Keratinocyte (primary cell): ENCODE data around the gene FLVCR1. TPM values are rescaled to one million over a fixed set of nuclear protein-coding genes. Genes with fewer than 3 reads are reported as not detected.

Experiments used
- DNase-seq: peaks from one replicate; pipeline ENCODE4 v3.0.0-alpha.2; 2011; ENCODE audit warnings: low read depth, missing footprints, low spot score
- FAIRE-seq: peaks from 2 replicates; lab custom pipeline; 2011; peaks lifted over from hg19 to GRCh38; lab: Jason Lieb, UNC
- H2AFZ ChIP-seq: 2 replicates; pipeline ENCODE4 v1.6.0; 2012; ENCODE audit warnings: low read length, control low read depth, inconsistent platforms; ENCODE audit not compliant: control insufficient read depth
- H3K27ac ChIP-seq: 2 replicates; pipeline ENCODE4 v1.5.1; 2011; ENCODE audit warnings: low read length; ENCODE audit not compliant: control insufficient read depth, insufficient read depth
- H3K27me3 ChIP-seq: 3 replicates; pipeline ENCODE4 v1.6.0; 2011; ENCODE audit warnings: low read length; ENCODE audit not compliant: control insufficient read depth, insufficient read depth; ENCODE audit errors: extremely low read depth
- H3K36me3 ChIP-seq, 2 experiments: 2 replicates in 1 of 2; 3 replicates in 1 of 2; pipeline ENCODE4 v1.5.1; 2011; ENCODE audit warnings: low read length in 2 of 2, mild to moderate bottlenecking in 1 of 2; ENCODE audit not compliant: control insufficient read depth in 2 of 2, insufficient read depth in 2 of 2; ENCODE audit errors: extremely low read depth in 1 of 2
- H3K4me1 ChIP-seq: 3 replicates; pipeline ENCODE4 v1.5.1; 2011; ENCODE audit warnings: low read length; ENCODE audit not compliant: control insufficient read depth, insufficient read depth; ENCODE audit errors: extremely low read depth
- H3K4me2 ChIP-seq: 3 replicates; pipeline ENCODE4 v1.6.0; 2011; ENCODE audit warnings: low read depth, low read length; ENCODE audit not compliant: control insufficient read depth, insufficient read depth; ENCODE audit errors: extremely low read depth
- H3K4me3 ChIP-seq, 3 experiments: fragments of 200-600 bp in 1 of 3; sonication (generic) in 1 of 3; 2 replicates in 2 of 3; 3 replicates in 1 of 3; pipeline ENCODE4 v1.5.1; 2011 to 2016; ENCODE audit warnings: low read length in 3 of 3, mild to moderate bottlenecking in 3 of 3, control low read depth in 2 of 3, inconsistent platforms in 1 of 3, low read depth in 1 of 3, mixed read lengths in 1 of 3, mixed run types in 1 of 3, moderate library complexity in 1 of 3; ENCODE audit not compliant: control insufficient read depth in 2 of 3, insufficient read depth in 2 of 3; ENCODE audit errors: extremely low read depth in 1 of 3
- H3K79me2 ChIP-seq: 2 replicates; pipeline ENCODE4 v1.6.0; 2012; ENCODE audit warnings: low read length; ENCODE audit not compliant: control insufficient read depth, insufficient read depth
- H3K9ac ChIP-seq: 3 replicates; pipeline ENCODE4 v1.6.0; 2011; ENCODE audit warnings: low read length; ENCODE audit not compliant: control insufficient read depth, insufficient read depth; ENCODE audit errors: extremely low read depth
- H3K9me1 ChIP-seq: 3 replicates; pipeline ENCODE4 v1.6.0; 2011; ENCODE audit warnings: low read length; ENCODE audit not compliant: control insufficient read depth, insufficient read depth; ENCODE audit errors: extremely low read depth
- H3K9me3 ChIP-seq: 2 replicates; pipeline ENCODE4 v1.5.1; 2012; ENCODE audit warnings: low read depth, low read length; ENCODE audit not compliant: control insufficient read depth
- H4K20me1 ChIP-seq: 3 replicates; pipeline ENCODE4 v1.6.0; 2011; ENCODE audit warnings: low read length; ENCODE audit not compliant: control insufficient read depth, insufficient read depth; ENCODE audit errors: extremely low read depth
- CTCF ChIP-seq, 3 experiments: IDR thresholded peaks in 1 of 3; conservative IDR thresholded peaks in 1 of 3; optimal IDR thresholded peaks in 1 of 3; 2 replicates in 2 of 3; 3 replicates in 1 of 3; pipeline versions ENCODE3 to v1.5.1; 2011; ENCODE audit warnings: low read length in 3 of 3, mild to moderate bottlenecking in 3 of 3, moderate library complexity in 2 of 3, control low read depth in 1 of 3, inconsistent platforms in 1 of 3; ENCODE audit not compliant: insufficient read depth in 2 of 3; ENCODE audit errors: extremely low read depth in 1 of 3
- EZH2 ChIP-seq: IDR thresholded peaks from one replicate; pipeline ENCODE4 v1.6.1; 2012; ENCODE audit warnings: inconsistent platforms, mild to moderate bottlenecking, low read length, moderate library complexity
- dilution Hi-C: fragments of 300-500 bp; cut with MboI; formaldehyde crosslinking; loops from one replicate; pipeline ENCODE4 v1.7.0; 2020; ENCODE audit warnings: low sequenced_read_pairs; ENCODE audit not compliant: extremely low pct_ligation_motif_present
- polyA plus RNA-seq, 5 experiments: library from polyadenylated mRNA; depleted of rRNA in 3 of 5; stranded (reverse) in 3 of 5; stranded (forward) in 1 of 5; unstranded in 1 of 5; fragments of >200 nt; gene quantifications; 1 replicate in 1 of 5; 2 replicates in 3 of 5; 3 replicates in 1 of 5; pipeline versions ENCODE4 v1.2.1 to v1.2.3, GENCODE V29; 2011 to 2012; ENCODE audit warnings: missing spikeins in 2 of 5, low read depth in 1 of 5, low replicate concordance in 1 of 5

Gene FLVCR1
- polyA plus RNA-seq, 1 donor (not counting 4 experiments of a cell fraction or from before 2014, with no cell fraction given): 6.4 TPM

DNA sequence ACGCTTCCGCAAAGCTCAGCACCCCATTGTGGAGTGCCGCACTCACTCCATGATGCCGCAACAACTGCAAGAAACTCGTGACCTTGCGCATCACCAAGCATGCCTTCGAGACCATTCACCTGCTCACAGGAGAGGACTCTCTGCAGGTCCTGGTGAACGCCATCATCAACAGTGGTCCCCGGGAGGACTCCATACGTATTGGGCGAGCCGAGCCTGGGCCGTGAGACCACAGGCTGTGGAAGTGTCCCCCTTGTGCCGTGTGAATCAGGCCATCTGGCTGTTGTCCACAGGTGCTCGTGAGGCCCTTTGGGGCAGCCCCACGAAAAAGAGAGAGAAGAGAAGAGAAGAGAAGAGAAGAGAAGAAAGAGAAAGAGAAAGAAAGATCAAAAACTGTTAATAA lies 33.9 kb upstream of the FLVCR1 start:
- Histone ChIP-seq H3K27ac (no peak overlapping the region), H3K36me3 (no peaks in the 10 kb centered on the region), H3K4me1 (no peaks in the 10 kb centered on the region), H3K9me1 (no peaks in the 10 kb centered on the region), H3K4me2 (no peak overlapping the region), H4K20me1 (no peaks in the 10 kb centered on the region), H3K4me3 (no peak overlapping the region), H3K9ac (no peak overlapping the region), H2AFZ (no peak overlapping the region), H3K27me3 (no peaks in the 10 kb centered on the region), H3K9me3 (peaks cover 11% of the 10 kb centered on the region), H3K79me2 (no peaks in the 10 kb centered on the region)
- no peak for DNase-seq
- no peak for FAIRE-seq
- TF ChIP-seq EZH2 (no peak), CTCF (optimal IDR thresholded peaks at IDR 0.05 in 1 of 3, IDR thresholded peaks at IDR 0.05 in 1 of 3, conservative IDR thresholded peaks at IDR 0.05 in 1 of 3; ENCODE audit: extremely low read depth in 1 of 3, insufficient read depth in 2 of 3, low read length in 3 of 3) (no peak)
- dilution Hi-C loops: no loop called here

- Histone ChIP-seq H3K9ac (no peak overlapping the region), H3K4me3 (no peak overlapping the region), H3K4me1 (no peaks in the 10 kb centered on the region), H4K20me1 (no peaks in the 10 kb centered on the region), H3K79me2 (no peaks in the 10 kb centered on the region), H3K9me3 (peaks cover 11% of the 10 kb centered on the region), H3K36me3 (no peaks in the 10 kb centered on the region), H3K27ac (no peak overlapping the region), H3K27me3 (no peaks in the 10 kb centered on the region), H3K4me2 (no peak overlapping the region), H3K9me1 (no peaks in the 10 kb centered on the region), H2AFZ (no peak overlapping the region)
- no peak for TF ChIP-seq CTCF (optimal IDR thresholded peaks at IDR 0.05 in 1 of 3, IDR thresholded peaks at IDR 0.05 in 1 of 3, conservative IDR thresholded peaks at IDR 0.05 in 1 of 3; ENCODE audit: extremely low read depth in 1 of 3, insufficient read depth in 2 of 3, low read length in 3 of 3)
- no peak for TF ChIP-seq EZH2
- DNase-seq: no peak
- dilution Hi-C loops: no loop called here
- no peak for FAIRE-seq
Observed at GRCh38 chr1:212825798-212826452, 32.1 kb upstream of the FLVCR1 start.
